ENCODE measurements around the gene SLC9A9.

DNA sequence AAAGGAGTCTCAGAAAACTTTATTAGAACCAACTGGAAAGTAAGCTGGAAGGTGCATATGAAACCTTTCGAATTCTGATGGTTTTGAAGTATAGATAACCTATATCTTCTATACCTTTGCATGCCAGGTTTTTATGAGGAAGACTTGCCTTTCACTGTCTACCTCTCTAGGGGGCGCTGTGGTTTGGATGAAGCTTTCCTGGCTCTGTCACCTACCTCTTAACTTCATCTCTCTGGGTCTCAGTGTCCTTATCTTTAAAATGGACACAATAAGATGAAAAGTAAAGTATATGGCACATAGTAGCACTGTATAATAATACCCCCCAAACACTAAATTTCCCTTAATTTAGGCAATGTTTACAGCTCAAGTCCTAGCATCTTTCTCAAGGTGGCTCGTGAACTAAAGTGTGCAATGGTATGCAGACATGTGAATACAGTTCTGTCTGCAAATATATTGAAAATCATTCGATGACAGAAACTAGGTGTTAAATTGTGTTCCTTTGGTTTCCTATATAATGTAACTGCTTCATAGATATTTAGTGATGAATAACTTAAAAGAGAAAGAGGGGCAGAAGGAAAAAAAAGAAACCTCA, 414.4 kb downstream of the SLC9A9 start:
- TF ChIP-seq, protein P1, sequence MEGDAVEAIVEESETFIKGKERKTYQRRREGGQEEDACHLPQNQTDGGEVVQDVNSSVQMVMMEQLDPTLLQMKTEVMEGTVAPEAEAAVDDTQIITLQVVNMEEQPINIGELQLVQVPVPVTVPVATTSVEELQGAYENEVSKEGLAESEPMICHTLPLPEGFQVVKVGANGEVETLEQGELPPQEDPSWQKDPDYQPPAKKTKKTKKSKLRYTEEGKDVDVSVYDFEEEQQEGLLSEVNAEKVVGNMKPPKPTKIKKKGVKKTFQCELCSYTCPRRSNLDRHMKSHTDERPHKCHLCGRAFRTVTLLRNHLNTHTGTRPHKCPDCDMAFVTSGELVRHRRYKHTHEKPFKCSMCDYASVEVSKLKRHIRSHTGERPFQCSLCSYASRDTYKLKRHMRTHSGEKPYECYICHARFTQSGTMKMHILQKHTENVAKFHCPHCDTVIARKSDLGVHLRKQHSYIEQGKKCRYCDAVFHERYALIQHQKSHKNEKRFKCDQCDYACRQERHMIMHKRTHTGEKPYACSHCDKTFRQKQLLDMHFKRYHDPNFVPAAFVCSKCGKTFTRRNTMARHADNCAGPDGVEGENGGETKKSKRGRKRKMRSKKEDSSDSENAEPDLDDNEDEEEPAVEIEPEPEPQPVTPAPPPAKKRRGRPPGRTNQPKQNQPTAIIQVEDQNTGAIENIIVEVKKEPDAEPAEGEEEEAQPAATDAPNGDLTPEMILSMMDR (IDR thresholded peaks at IDR 0.05): peak in 1 of 7 experiments; percentile 25
- TF ChIP-seq POLR2AphosphoS5 (IDR thresholded peaks at IDR 0.05): no peak
- TF ChIP-seq POLR2A (IDR thresholded peaks at IDR 0.05): no peak
